ENCODE data around the gene CACNG7.

Gene CACNG7

GRCh38 chr19:53874606-53874990, 34.5 kb upstream of the CACNG7 start:
- Histone ChIP-seq H3K27me3 (ENCODE audit: insufficient read depth, low read depth) (0 out of 2 replicates have a peak, but pooled peaks cover 5% of the 10 kb centered on the region), H3K4me3 (IDR thresholded peaks at IDR 0.05; ENCODE audit: insufficient read depth, low read depth, low read length) (no peak overlapping the region), H3K79me2 (ENCODE audit: insufficient read depth, low read depth) (no peaks in the 10 kb centered on the region), H4K20me1 (ENCODE audit: insufficient read depth) (no peaks in the 10 kb centered on the region), H3K4me1 (ENCODE audit: low read depth, poor library complexity, severe bottlenecking) (no peaks in the 10 kb centered on the region), H3K27ac (no peak overlapping the region), H3K9ac (no peak overlapping the region), H3K36me3 (ENCODE audit: insufficient read depth) (no peaks in the 10 kb centered on the region), H2AFZ (ENCODE audit: low read depth) (no peak overlapping the region), H3K4me2 (no peak overlapping the region)
- no peak for TF ChIP-seq CTCF (conservative IDR thresholded peaks at IDR 0.05; ENCODE audit: low read depth, low read length)

- Histone ChIP-seq H3K27me3 (ENCODE audit: insufficient read depth, low read depth) (0 out of 2 replicates have a peak, but pooled peaks cover 5% of the 10 kb centered on the region), H4K20me1 (ENCODE audit: insufficient read depth) (no peaks in the 10 kb centered on the region), H3K4me3 (IDR thresholded peaks at IDR 0.05; ENCODE audit: insufficient read depth, low read depth, low read length) (no peak overlapping the region), H3K79me2 (ENCODE audit: insufficient read depth, low read depth) (no peaks in the 10 kb centered on the region), H3K4me2 (no peak overlapping the region), H3K9ac (no peak overlapping the region), H3K4me1 (ENCODE audit: low read depth, poor library complexity, severe bottlenecking) (no peaks in the 10 kb centered on the region), H2AFZ (ENCODE audit: low read depth) (no peak overlapping the region), H3K27ac (no peak overlapping the region), H3K36me3 (ENCODE audit: insufficient read depth) (no peaks in the 10 kb centered on the region)
- no peak for TF ChIP-seq CTCF (conservative IDR thresholded peaks at IDR 0.05; ENCODE audit: low read depth, low read length)
Measured at GRCh38 chr19:53875602-53876325, 33.3 kb upstream of the CACNG7 start.

- no peak for TF ChIP-seq CTCF (conservative IDR thresholded peaks at IDR 0.05; ENCODE audit: low read depth, low read length)
- no peak overlapping the region for H3K27ac ChIP-seq
- no peak overlapping the region for H3K9ac ChIP-seq
- H3K36me3 ChIP-seq (ENCODE audit: insufficient read depth), result no peaks in the 10 kb centered on the region
- no peak overlapping the region for H3K4me3 ChIP-seq (IDR thresholded peaks at IDR 0.05; ENCODE audit: insufficient read depth, low read depth, low read length)
- peaks cover 5% of the 10 kb centered on the region; the same call in 1 of the 2 replicates for H3K27me3 ChIP-seq (ENCODE audit: insufficient read depth, low read depth)
- no peaks in the 10 kb centered on the region for H3K79me2 ChIP-seq (ENCODE audit: insufficient read depth, low read depth)
- H3K4me2 ChIP-seq, result no peak overlapping the region
- no peaks in the 10 kb centered on the region for H4K20me1 ChIP-seq (ENCODE audit: insufficient read depth)
- H3K4me1 ChIP-seq (ENCODE audit: low read depth, poor library complexity, severe bottlenecking), result no peaks in the 10 kb centered on the region
- no peak overlapping the region for H2AFZ ChIP-seq (ENCODE audit: low read depth)
Measured at GRCh38 chr19:53876651-53877224, 32.3 kb upstream of the CACNG7 start.

GRCh38 chr19:53877361-53877766, 31.7 kb upstream of the CACNG7 start:
- Histone ChIP-seq H3K4me3 (IDR thresholded peaks at IDR 0.05; ENCODE audit: insufficient read depth, low read depth, low read length) (no peak overlapping the region), H3K9ac (no peak overlapping the region), H3K36me3 (ENCODE audit: insufficient read depth) (no peaks in the 10 kb centered on the region), H4K20me1 (ENCODE audit: insufficient read depth) (no peaks in the 10 kb centered on the region), H3K4me1 (ENCODE audit: low read depth, poor library complexity, severe bottlenecking) (no peaks in the 10 kb centered on the region), H2AFZ (ENCODE audit: low read depth) (no peak overlapping the region), H3K27me3 (ENCODE audit: insufficient read depth, low read depth) (peaks cover 9% of the 10 kb centered on the region; the same call in 1 of the 2 replicates), H3K4me2 (no peak overlapping the region), H3K27ac (no peak overlapping the region), H3K79me2 (ENCODE audit: insufficient read depth, low read depth) (no peaks in the 10 kb centered on the region)
- TF ChIP-seq CTCF (conservative IDR thresholded peaks at IDR 0.05; ENCODE audit: low read depth, low read length), result no peak

Data from KMS-11 (cell line).